Measurements from ENCODE around the gene CRIP2. TPM values are rescaled to one million over a fixed set of nuclear protein-coding genes. Genes with fewer than 3 reads are reported as not detected.

The CRIP2 gene
- total RNA-seq, 3 donors from 2014 or later = 46.2 to 146 (median 92.1) TPM

- no peak overlapping the region for H3K4me3 ChIP-seq
- intact Hi-C loops (cut with DNase I; ENCODE audit: low total_unique reads) = no loop called here
- DNase-seq (ENCODE audit: low spot score in 2 of 2) = no peak
- no peaks in the 10 kb centered on the region for H3K36me3 ChIP-seq
- H3K9me3 ChIP-seq = no peaks in the 10 kb centered on the region
- TF ChIP-seq POLR2A (IDR thresholded peaks at IDR 0.05) = no peak
- TF ChIP-seq, protein P1, sequence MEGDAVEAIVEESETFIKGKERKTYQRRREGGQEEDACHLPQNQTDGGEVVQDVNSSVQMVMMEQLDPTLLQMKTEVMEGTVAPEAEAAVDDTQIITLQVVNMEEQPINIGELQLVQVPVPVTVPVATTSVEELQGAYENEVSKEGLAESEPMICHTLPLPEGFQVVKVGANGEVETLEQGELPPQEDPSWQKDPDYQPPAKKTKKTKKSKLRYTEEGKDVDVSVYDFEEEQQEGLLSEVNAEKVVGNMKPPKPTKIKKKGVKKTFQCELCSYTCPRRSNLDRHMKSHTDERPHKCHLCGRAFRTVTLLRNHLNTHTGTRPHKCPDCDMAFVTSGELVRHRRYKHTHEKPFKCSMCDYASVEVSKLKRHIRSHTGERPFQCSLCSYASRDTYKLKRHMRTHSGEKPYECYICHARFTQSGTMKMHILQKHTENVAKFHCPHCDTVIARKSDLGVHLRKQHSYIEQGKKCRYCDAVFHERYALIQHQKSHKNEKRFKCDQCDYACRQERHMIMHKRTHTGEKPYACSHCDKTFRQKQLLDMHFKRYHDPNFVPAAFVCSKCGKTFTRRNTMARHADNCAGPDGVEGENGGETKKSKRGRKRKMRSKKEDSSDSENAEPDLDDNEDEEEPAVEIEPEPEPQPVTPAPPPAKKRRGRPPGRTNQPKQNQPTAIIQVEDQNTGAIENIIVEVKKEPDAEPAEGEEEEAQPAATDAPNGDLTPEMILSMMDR (IDR thresholded peaks at IDR 0.05) = no peak
- no peak for TF ChIP-seq POLR2AphosphoS5 (IDR thresholded peaks at IDR 0.05)
- H3K4me1 ChIP-seq = peaks cover 0 to 3% of the 10 kb centered on the region in 2 donors
- no peak overlapping the region for H3K27ac ChIP-seq
- no peaks in the 10 kb centered on the region for H3K27me3 ChIP-seq
Observed at GRCh38 chr14:105433161-105433605, 41.4 kb upstream of the CRIP2 start.

GRCh38 chr14:105436402-105436801, 38.2 kb upstream of the CRIP2 start:
- Histone ChIP-seq H3K36me3 (no peaks in the 10 kb centered on the region), H3K27ac (no peak overlapping the region), H3K4me3 (no peak overlapping the region), H3K9me3 (no peaks in the 10 kb centered on the region), H3K27me3 (no peaks in the 10 kb centered on the region), H3K4me1 (no peaks in the 10 kb centered on the region)
- no peak for DNase-seq (ENCODE audit: low spot score in 2 of 2)
- intact Hi-C loops (cut with DNase I; ENCODE audit: low total_unique reads) = no loop called here
- TF ChIP-seq POLR2AphosphoS5 (IDR thresholded peaks at IDR 0.05) (no peak), POLR2A (IDR thresholded peaks at IDR 0.05) (no peak)
- TF ChIP-seq, protein P1 (IDR thresholded peaks at IDR 0.05) = no peak

GRCh38 chr14:105436891-105437722, 37.5 kb upstream of the CRIP2 start:
- DNase-seq (ENCODE audit: low spot score in 2 of 2) = no peak
- Histone ChIP-seq H3K27ac (no peak overlapping the region), H3K4me1 (no peaks in the 10 kb centered on the region), H3K4me3 (no peak overlapping the region), H3K27me3 (no peaks in the 10 kb centered on the region), H3K9me3 (no peaks in the 10 kb centered on the region), H3K36me3 (no peaks in the 10 kb centered on the region)
- no peak for TF ChIP-seq POLR2A (IDR thresholded peaks at IDR 0.05)
- no peak for TF ChIP-seq POLR2AphosphoS5 (IDR thresholded peaks at IDR 0.05)
- TF ChIP-seq, protein P1 (IDR thresholded peaks at IDR 0.05) = no peak
- intact Hi-C loops (cut with DNase I; ENCODE audit: low total_unique reads) = no loop called here

GRCh38 chr14:105437723-105438500, 36.7 kb upstream of the CRIP2 start:
- no peaks in the 10 kb centered on the region for H3K36me3 ChIP-seq
- intact Hi-C loops (cut with DNase I; ENCODE audit: low total_unique reads) = no loop called here
- no peak for DNase-seq (ENCODE audit: low spot score in 2 of 2)
- no peak overlapping the region for H3K27ac ChIP-seq
- H3K4me1 ChIP-seq = no peaks in the 10 kb centered on the region
- no peak overlapping the region for H3K4me3 ChIP-seq
- H3K9me3 ChIP-seq = no peaks in the 10 kb centered on the region
- H3K27me3 ChIP-seq = no peaks in the 10 kb centered on the region
- TF ChIP-seq, protein P1 (IDR thresholded peaks at IDR 0.05) = no peak
- TF ChIP-seq POLR2AphosphoS5 (IDR thresholded peaks at IDR 0.05) = no peak
- TF ChIP-seq POLR2A (IDR thresholded peaks at IDR 0.05) = no peak

GRCh38 chr14:105439179-105439578, 35.4 kb upstream of the CRIP2 start:
- H3K36me3 ChIP-seq = no peaks in the 10 kb centered on the region
- DNase-seq (ENCODE audit: low spot score in 2 of 2) = no peak
- TF ChIP-seq, protein P1 (IDR thresholded peaks at IDR 0.05) = no peak
- no peak overlapping the region for H3K4me3 ChIP-seq
- intact Hi-C loops (cut with DNase I; ENCODE audit: low total_unique reads) = no loop called here
- H3K27me3 ChIP-seq = no peaks in the 10 kb centered on the region
- H3K27ac ChIP-seq = no peak overlapping the region
- H3K9me3 ChIP-seq = no peaks in the 10 kb centered on the region
- H3K4me1 ChIP-seq = no peaks in the 10 kb centered on the region
